Measurements from ENCODE around the gene PANK2.
A peak's percentile ranks its signal among the peaks of the same experiment; 100 is the strongest.
"Not testable (repeated sequence)": the region's sequence is repeated elsewhere in the genome, so short reads cannot be mapped to it uniquely, and the experiment has no call there.

Gene PANK2

DNA sequence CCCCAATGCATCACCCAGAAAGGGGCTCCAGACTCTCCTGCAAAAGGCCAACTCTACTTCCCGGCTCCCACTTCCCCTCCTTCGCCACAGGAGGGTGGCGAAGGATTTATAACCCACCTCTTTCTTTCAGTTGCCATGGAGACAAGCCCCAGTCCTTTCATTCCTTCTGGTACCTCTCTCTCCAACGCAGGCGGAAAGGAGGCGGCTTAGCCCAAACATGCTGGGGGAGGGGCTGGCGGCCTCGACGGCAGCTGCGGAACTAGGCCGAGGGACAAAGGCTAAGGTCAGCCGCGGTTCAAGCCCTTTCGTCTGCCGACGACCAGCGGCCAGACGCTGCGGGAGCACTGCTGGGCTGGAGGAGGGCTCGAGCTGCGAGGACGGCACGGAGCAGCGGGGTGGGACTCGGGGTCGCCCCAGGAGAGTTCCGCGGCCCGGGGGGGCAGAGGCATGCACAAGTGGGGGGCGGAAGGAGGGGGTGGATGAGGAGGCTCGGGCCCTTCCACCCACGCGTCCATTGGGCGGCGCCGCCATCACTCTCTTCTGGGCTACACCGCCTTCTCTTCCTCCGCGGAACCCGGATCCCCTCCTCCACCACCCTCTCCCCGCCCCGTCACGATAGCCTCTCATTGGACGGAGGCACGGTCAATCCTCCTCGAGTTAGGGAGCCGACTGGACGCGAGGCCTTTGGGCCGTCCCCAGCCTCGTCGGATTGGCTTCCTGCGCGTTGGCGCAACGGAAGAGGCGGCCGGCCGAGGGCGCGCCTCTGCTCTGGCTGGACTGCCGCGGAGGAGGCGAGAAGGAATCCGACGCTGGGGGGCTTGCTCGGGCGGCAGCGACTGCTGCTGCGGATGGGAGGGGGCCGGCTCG lies at the start of gene PANK2:
Gene PANK2, plus strand, starts transcription at position 766 of the 867 bp plus-strand sequence.
- peak; percentile 92 to 98 for DNase-seq

- DNase-seq, result not testable (repeated sequence)
These were observed 49.0 kb upstream of the PANK2 start for GRCh38 chr20:3840201-3840600.

DNA sequence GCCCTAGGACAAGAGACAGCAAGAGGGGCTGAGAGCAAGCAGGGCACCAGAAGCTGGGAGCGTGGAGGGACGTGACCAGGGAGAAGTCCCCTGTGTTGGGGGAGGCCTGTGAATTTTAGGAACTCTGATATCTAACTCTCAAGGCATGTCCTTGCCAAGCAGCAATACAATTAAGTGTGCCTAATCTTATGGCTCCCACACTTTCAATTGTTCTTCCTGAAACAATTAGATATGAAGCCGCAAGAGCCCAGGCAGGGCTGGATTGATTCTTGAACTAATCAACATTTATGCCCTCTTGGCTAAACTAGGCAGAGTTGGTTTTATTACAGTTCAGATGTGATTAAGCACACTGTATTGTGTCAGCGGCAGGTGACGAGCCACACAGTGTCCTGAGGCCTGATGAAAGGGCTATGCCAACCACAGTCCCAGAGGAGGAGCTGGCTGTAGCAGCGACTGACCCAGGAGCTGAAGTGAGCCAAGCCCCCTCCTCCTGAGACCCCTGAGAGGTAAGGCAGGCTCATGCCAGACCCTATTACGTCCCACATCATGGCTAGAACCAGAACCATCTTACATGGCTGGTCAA lies 46.7 kb upstream of the PANK2 start:
- DNase-seq, result no peak

- no peak for DNase-seq
These were observed 45.7 kb upstream of the PANK2 start for GRCh38 chr20:3843490-3843889.

DNA sequence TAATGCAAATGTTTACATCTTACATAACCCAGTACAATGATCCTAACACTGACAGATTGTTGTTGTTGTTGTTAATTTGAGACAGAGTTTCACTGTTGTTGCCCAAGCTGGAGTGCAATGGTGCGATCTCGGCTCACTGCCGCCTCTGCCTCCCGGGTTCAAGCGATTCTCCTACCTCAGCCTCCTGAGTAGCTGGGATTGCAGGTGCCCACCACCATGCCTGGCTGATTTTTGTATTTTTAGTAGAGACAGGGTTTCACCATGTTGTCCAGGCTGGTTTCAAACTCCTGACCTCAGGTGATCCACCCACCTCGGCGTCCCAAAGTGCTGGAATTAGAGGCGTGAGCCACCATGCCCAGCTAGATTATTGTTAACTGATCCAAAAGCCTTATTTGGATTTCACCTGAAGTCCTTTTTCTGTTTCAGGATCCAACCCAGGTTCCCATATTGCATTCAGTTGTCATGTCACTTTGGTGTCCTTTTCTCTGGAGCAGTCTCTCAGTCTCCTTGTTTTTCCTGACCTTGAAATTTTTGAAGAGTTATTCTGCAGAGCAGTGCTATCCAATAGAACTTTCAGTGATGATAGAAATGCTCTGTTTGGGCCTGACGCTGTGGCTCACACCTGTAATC lies 45.1 kb upstream of the PANK2 start:
- DNase-seq, result not testable (repeated sequence)

GRCh38 chr20:3846378-3846739 lies 42.8 kb upstream of the PANK2 start:
- no peak for DNase-seq

DNA sequence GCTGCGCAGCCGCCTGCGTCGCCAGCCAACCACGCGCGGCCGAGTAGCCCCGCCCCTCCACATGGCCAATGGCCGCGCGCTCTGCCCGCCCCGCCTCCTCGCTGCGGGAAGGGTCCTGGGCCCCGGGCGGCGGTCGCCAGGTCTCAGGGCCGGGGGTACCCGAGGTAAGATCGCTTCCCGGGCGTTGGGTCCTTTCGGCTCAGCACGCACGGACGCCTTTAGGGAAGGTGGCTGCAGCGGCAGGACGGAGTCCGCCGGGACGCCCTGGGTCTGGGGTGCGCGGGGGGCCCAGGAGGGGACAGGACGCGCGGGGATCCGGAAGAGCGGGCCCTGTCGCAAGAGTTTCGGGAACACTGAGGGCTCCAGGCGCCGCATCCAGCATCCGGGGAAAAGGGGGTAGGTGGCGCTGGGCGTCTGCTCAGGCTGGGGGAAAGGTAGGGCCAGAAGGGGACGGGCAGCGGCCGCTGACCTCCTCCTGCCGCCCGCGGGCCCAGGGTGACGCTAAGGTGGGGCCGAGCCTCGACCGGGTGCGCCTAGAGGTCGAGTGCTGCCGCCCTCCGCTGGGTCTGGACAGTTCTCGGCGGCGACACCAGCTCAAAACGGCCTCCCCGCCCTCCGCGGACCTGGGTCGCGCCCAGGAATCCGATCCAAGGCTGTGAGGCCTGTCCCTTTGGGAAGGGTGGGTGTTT lies 42.3 kb upstream of the PANK2 start, which contains the start of gene MAVS:
Gene MAVS, plus strand, starts transcription at position 95 of the 689 bp plus-strand sequence. CDS start 7,791 bp downstream, outside the sequence.
- DNase-seq, result peak; percentile 36 to 87

DNA sequence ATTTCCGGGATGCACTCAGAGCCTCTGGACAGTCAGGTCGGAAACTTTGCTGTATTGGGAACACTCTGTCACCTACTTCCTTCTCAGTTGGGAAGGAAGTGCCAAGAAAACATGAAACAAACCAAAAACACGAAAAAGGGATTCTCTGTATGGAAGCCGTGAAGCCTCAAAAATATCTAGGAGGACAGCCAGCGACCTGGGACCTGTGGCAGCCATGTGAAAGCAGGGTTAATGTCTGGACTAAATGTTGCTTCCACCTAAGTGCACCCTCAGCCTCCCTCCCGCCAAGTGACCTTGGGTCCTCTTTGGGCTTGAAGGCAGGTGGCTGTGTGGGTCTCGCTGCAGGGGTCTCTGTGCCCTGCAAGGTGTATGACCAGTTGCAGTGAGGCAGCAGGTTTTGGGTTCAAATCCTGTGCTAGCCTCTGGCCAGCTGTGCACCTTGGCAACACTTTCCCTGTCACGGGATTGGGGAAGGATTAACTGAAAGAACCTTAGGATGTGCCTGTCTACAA lies 41.7 kb upstream of the PANK2 start:
- DNase-seq, result no peak

- no peak for DNase-seq
These were observed 40.6 kb upstream of the PANK2 start for GRCh38 chr20:3848565-3848964.

DNA sequence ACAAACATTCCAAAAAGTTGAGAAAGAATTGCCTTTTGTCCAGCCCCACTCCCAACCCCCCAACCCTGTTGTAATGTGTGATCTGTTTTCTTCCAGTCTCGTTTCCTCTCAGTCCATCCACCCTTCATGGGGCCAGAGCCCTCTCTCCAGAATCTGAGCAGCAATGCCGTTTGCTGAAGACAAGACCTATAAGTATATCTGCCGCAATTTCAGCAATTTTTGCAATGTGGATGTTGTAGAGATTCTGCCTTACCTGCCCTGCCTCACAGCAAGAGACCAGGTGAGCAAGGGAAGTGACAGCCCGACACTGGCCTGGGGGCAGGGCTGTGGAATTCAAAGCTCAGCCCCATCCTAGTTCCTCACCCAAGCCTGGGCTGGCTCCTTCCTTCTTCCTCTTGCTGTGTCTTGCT lies 34.7 kb upstream of the PANK2 start:
- no peak for DNase-seq

DNA sequence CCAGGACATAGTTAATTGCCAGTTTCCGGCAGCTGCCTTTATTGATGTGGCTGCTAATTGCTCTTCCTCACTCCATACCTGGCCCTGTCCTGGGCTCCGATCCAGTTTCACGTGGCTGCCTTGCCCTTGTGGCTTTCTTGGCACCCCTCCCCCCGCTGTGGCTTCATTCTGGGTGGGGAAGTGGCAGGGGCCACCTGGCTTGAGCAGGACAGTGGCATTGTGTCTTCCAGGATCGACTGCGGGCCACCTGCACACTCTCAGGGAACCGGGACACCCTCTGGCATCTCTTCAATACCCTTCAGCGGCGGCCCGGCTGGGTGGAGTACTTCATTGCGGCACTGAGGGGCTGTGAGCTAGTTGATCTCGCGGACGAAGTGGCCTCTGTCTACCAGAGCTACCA lies 31.8 kb upstream of the PANK2 start:
- no peak for DNase-seq

GRCh38 chr20:3858689-3859088 lies 30.5 kb upstream of the PANK2 start:
- DNase-seq, result no peak

- DNase-seq, result no peak
These were observed 28.0 kb upstream of the PANK2 start for GRCh38 chr20:3861191-3861590.

DNA sequence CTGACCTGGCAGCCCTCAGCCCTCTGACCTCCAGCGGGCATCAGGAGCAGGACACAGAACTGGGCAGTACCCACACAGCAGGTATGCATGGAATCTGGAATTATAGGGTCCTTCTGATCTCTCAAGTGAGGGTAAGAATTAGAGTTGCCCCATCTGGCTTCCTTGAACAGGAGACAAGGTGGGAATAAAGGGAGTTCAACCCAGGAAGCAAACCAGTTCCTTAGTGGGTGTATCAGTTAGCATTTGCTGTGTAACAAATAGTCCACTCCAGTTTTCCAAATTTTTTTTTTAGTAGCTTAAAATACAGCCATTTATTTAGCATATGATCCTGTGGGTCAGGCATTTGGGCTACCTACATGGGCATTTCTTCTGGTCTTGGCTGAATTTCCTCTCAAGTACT lies 26.9 kb upstream of the PANK2 start:
- DNase-seq, result no peak

DNA sequence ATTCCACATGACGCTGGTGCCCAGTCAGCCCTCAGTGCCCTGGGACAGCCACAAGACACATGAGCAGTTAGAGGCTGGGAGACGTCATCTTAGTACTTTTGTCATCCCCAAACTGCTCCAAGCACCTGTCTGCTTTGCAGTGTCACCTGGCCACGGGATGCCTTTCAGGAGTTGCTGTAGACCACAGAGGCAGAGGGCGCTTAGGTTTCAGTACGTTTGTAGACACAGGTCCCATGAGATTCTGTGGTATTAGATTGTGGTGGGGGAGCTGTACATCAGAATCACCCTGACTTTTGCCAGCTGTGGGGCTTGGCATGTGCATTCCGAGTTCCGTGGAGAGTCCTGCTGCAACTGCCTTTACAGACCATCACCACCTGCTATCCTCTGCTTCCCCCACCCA lies 25.9 kb upstream of the PANK2 start:
- no peak for DNase-seq

DNA sequence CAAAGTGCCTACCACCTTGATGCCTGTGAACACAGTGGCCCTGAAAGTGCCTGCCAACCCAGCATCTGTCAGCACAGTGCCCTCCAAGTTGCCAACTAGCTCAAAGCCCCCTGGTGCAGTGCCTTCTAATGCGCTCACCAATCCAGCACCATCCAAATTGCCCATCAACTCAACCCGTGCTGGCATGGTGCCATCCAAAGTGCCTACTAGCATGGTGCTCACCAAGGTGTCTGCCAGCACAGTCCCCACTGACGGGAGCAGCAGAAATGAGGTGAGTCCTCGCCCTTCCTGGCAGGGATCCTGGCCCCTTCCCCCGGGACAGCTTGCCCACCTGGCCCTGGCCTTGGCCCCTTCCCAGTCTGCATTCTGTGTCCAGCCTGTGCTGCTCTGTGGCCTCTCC lies 24.7 kb upstream of the PANK2 start:
- no peak for DNase-seq

GRCh38 chr20:3865152-3865886 lies 23.9 kb upstream of the PANK2 start:
- DNase-seq, result no peak

DNA sequence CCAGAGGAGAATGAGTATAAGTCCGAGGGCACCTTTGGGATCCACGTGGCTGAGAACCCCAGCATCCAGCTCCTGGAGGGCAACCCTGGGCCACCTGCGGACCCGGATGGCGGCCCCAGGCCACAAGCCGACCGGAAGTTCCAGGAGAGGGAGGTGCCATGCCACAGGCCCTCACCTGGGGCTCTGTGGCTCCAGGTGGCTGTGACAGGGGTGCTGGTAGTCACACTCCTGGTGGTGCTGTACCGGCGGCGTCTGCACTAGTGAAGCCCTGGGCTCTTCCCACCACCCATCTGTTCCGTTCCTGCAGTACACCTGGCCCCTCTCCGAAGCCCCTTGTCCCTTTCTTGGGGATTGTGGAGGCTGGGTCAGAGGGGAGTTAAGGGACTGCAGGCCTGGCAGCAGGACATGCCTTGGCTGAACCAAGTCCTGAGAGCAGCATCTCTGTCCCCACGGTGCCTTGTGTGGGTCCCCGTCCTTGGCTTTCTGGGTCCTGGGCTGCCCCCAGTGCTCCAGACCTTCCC lies 23.2 kb upstream of the PANK2 start:
- DNase-seq, result no peak

DNA sequence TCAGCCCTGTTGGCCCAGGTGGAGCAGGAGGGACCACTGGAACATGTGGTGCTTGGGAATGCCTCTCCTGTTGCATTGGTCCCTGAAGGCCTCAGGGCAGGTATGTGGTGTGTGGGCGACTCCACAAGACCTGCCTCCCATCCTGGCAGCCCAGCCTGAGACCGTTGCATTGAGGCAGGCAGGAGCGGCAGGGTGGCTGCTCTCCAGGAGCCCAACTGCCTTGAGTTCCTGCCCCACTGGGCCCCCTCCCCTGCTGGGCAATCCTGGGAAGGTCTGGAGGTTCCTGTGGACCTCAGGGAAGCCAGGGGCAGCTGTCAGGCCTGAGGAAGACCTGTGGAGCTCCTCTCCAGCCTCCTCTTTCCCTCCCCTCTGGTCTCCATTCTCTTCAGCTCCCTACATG lies 22.7 kb upstream of the PANK2 start:
- no peak for DNase-seq

- DNase-seq, result no peak
These were observed 21.4 kb upstream of the PANK2 start for GRCh38 chr20:3867802-3868201.

DNA sequence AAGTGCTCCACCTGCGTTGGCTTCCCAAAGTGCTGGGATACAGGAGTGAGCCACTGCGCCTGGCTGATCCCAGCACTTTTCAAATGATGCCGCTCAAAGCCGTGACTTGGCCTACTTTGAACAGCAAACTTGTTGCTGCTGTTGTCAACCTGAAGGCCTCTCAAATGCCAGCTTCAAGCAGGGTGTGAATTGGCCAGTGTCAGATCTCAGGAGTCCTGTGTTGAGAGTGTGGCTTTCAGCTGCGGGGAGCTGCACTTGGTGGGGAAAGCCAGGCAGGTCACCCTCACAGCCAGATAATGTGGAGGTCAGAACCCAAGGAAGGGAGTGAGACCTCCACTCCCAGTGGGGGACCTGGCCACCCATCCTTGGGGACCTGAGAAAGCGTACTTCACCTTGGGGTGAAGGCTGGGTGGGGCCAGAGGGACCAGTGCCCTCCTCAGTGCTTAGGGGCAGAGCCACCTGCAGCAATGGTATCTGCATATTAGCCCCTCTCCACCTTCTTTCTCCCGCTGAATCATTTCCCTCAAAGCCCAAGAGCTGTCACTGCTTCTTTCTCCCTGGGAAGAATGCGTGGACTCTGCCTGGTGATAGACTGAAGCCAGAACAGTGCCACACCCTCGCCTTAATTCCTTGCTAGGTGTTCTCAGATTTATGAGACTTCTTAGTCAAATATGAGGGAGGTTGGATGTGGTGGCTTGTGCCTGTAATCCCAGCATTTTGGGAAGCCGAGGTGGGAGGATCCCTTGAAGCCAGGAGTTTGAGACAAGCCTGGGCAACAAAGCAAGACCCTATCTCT lies 19.1 kb upstream of the PANK2 start:
- no peak for DNase-seq
